ENCODE measurements around the gene SLC9A5. TPM values are rescaled to one million over a fixed set of nuclear protein-coding genes. Genes with fewer than 3 reads are reported as not detected.
A peak's percentile ranks its signal among the peaks of the same experiment; 100 is the strongest.

SLC9A5 gene
- polyA plus RNA-seq, 1 donor (not counting 4 experiments of a cell fraction or from before 2014, with no cell fraction given), result 0.51 TPM

DNA sequence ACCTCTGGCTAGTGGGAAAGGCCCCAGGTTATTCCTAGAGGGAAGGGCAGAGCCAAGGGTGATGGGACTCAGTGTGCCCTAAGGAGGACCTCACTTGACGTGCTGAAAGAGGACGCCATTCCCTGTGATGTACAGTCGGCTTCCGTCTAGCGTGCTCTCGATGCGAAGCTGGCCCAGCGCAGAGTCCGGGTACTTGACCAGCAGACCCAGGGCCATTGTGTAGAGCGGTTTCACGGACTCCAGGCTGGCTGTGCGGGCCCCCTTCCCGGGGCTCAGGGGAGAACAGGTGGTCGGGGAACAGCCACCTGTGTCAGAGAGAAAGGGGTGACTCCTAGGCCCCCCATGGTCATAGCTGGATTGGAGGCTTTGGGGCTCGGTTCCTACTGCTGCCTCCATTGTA, 50.5 kb downstream of the SLC9A5 start:
- H3K4me1 ChIP-seq (ENCODE audit: control insufficient read depth, extremely low read depth, insufficient read depth, low read length), result no peaks in the 10 kb centered on the region
- H3K4me3 ChIP-seq (ENCODE audit: control insufficient read depth in 2 of 3, extremely low read depth in 1 of 3, insufficient read depth in 2 of 3, low read depth in 1 of 3, low read length in 3 of 3), result no peak overlapping the region
- TF ChIP-seq EZH2 (IDR thresholded peaks at IDR 0.05; ENCODE audit: low read length), result no peak
- TF ChIP-seq, protein P1, sequence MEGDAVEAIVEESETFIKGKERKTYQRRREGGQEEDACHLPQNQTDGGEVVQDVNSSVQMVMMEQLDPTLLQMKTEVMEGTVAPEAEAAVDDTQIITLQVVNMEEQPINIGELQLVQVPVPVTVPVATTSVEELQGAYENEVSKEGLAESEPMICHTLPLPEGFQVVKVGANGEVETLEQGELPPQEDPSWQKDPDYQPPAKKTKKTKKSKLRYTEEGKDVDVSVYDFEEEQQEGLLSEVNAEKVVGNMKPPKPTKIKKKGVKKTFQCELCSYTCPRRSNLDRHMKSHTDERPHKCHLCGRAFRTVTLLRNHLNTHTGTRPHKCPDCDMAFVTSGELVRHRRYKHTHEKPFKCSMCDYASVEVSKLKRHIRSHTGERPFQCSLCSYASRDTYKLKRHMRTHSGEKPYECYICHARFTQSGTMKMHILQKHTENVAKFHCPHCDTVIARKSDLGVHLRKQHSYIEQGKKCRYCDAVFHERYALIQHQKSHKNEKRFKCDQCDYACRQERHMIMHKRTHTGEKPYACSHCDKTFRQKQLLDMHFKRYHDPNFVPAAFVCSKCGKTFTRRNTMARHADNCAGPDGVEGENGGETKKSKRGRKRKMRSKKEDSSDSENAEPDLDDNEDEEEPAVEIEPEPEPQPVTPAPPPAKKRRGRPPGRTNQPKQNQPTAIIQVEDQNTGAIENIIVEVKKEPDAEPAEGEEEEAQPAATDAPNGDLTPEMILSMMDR (optimal IDR thresholded peaks at IDR 0.05 in 1 of 3, IDR thresholded peaks at IDR 0.05 in 1 of 3, conservative IDR thresholded peaks at IDR 0.05 in 1 of 3; ENCODE audit: extremely low read depth in 1 of 3, insufficient read depth in 2 of 3, low read length in 3 of 3), result no peak
- dilution Hi-C loops (cut with MboI; ENCODE audit: extremely low pct_ligation_motif_present, low sequenced_read_pairs), result no loop called here
- H3K27ac ChIP-seq (ENCODE audit: control insufficient read depth, insufficient read depth, low read length), result no peak overlapping the region
- H3K9ac ChIP-seq (ENCODE audit: control insufficient read depth, extremely low read depth, insufficient read depth, low read length), result no peak overlapping the region
- H3K4me2 ChIP-seq (ENCODE audit: control insufficient read depth, extremely low read depth, insufficient read depth, low read depth, low read length), result no peak overlapping the region
- peaks cover 38% of the 10 kb centered on the region for H3K27me3 ChIP-seq (ENCODE audit: control insufficient read depth, extremely low read depth, insufficient read depth, low read length)
- DNase-seq (ENCODE audit: low read depth, low spot score) (no peak), FAIRE-seq (no peak)
- H3K9me3 ChIP-seq (ENCODE audit: control insufficient read depth, low read depth, low read length), result no peaks in the 10 kb centered on the region
- H4K20me1 ChIP-seq (ENCODE audit: control insufficient read depth, extremely low read depth, insufficient read depth, low read length), result no peaks in the 10 kb centered on the region
- no peaks in the 10 kb centered on the region for H3K9me1 ChIP-seq (ENCODE audit: control insufficient read depth, extremely low read depth, insufficient read depth, low read length)
- no peaks in the 10 kb centered on the region for H3K79me2 ChIP-seq (ENCODE audit: control insufficient read depth, insufficient read depth, low read length)
- H2AFZ ChIP-seq (ENCODE audit: control insufficient read depth, low read length), result no peak overlapping the region
- no peaks in the 10 kb centered on the region for H3K36me3 ChIP-seq (ENCODE audit: control insufficient read depth in 2 of 2, extremely low read depth in 1 of 2, insufficient read depth in 2 of 2, low read length in 2 of 2)

- Histone ChIP-seq H3K9me1 (ENCODE audit: control insufficient read depth, extremely low read depth, insufficient read depth, low read length) (no peaks in the 10 kb centered on the region), H4K20me1 (ENCODE audit: control insufficient read depth, extremely low read depth, insufficient read depth, low read length) (no peaks in the 10 kb centered on the region), H2AFZ (ENCODE audit: control insufficient read depth, low read length) (no peak overlapping the region), H3K36me3 (ENCODE audit: control insufficient read depth in 2 of 2, extremely low read depth in 1 of 2, insufficient read depth in 2 of 2, low read length in 2 of 2) (no peaks in the 10 kb centered on the region), H3K27me3 (ENCODE audit: control insufficient read depth, extremely low read depth, insufficient read depth, low read length) (peaks cover 23% of the 10 kb centered on the region), H3K9ac (ENCODE audit: control insufficient read depth, extremely low read depth, insufficient read depth, low read length) (no peak overlapping the region), H3K9me3 (ENCODE audit: control insufficient read depth, low read depth, low read length) (no peaks in the 10 kb centered on the region), H3K4me3 (ENCODE audit: control insufficient read depth in 2 of 3, extremely low read depth in 1 of 3, insufficient read depth in 2 of 3, low read depth in 1 of 3, low read length in 3 of 3) (no peak overlapping the region), H3K27ac (ENCODE audit: control insufficient read depth, insufficient read depth, low read length) (no peak overlapping the region), H3K4me1 (ENCODE audit: control insufficient read depth, extremely low read depth, insufficient read depth, low read length) (no peaks in the 10 kb centered on the region), H3K4me2 (ENCODE audit: control insufficient read depth, extremely low read depth, insufficient read depth, low read depth, low read length) (no peak overlapping the region), H3K79me2 (ENCODE audit: control insufficient read depth, insufficient read depth, low read length) (no peaks in the 10 kb centered on the region)
- peak; percentile 48 for TF ChIP-seq EZH2 (IDR thresholded peaks at IDR 0.05; ENCODE audit: low read length)
- TF ChIP-seq, protein P1 (optimal IDR thresholded peaks at IDR 0.05 in 1 of 3, IDR thresholded peaks at IDR 0.05 in 1 of 3, conservative IDR thresholded peaks at IDR 0.05 in 1 of 3; ENCODE audit: extremely low read depth in 1 of 3, insufficient read depth in 2 of 3, low read length in 3 of 3), result no peak
- no peak for FAIRE-seq
- dilution Hi-C loops (cut with MboI; ENCODE audit: extremely low pct_ligation_motif_present, low sequenced_read_pairs), result no loop called here
- DNase-seq (ENCODE audit: low read depth, low spot score), result no peak
Measured at GRCh38 chr16:67301080-67301782, 52.5 kb downstream of the SLC9A5 start.
